ENCODE results near the gene ELOVL2. TPM values are rescaled to one million over a fixed set of nuclear protein-coding genes. Genes with fewer than 3 reads are reported as not detected.

The ELOVL2 gene
- total RNA-seq, 1 donor from 2014 or later, result not detected

DNA sequence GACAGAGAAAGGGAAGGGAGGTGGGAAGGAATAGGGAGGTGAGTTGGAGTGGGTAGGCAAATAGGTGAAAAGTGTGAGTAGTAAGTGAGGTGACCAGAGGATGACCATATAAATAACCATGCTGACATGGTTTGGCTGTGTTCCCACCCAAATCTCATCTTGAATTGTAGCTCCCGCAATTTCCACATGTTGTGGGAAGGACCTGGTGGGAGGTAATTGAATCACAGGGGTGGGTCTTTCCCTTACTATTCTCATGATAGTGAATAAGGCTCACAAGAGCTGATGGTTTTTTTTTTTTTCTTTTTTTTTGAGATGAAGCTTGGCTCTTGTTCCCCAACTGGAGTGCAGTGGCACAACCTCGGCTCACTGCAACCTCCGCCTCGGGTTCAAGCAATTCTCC is 28.0 kb upstream of the ELOVL2 start:
- intact Hi-C loops (cut with micrococcal nuclease), result no loop called here
- H3K36me3 Mint-ChIP-seq (ENCODE audit: low read depth), result no peaks in the 10 kb centered on the region
- no peak for DNase-seq (ENCODE audit: low spot score)
- H3K27ac Mint-ChIP-seq, result no peak overlapping the region
- H3K4me1 Mint-ChIP-seq (ENCODE audit: low read depth), result no peaks in the 10 kb centered on the region
- no peak overlapping the region for H3K4me3 Mint-ChIP-seq (ENCODE audit: low read depth)
- no peaks in the 10 kb centered on the region for H3K9me3 Mint-ChIP-seq
- peaks cover 10% of the 10 kb centered on the region for H3K27me3 Mint-ChIP-seq (ENCODE audit: low read depth)

DNA sequence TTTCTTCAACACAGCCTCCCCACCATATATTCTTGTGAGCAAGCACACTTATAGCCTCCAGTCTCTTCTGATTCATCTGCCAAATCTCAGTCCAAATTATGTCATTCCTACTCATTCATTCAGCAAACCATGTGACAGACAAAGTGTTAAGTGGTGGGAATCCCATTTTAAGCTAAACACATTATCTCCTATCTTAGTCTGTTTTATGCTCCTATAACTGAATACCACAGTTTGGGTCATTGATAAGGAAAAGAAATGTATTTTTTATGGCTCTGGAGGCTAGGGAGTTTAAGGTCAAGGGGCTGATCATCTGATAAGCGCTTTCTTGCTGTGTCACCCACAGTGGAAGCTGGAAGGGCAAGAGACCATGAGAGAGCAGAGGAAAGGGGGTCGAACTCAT is 25.7 kb upstream of the ELOVL2 start:
- H3K36me3 Mint-ChIP-seq (ENCODE audit: low read depth), result no peaks in the 10 kb centered on the region
- no peak for DNase-seq (ENCODE audit: low spot score)
- intact Hi-C loops (cut with micrococcal nuclease), result loop anchor here (1.0 to 2.0 kb wide), 2 partner anchors 115 to 591 kb away; no protein-coding TSS in a partner anchor
- H3K9me3 Mint-ChIP-seq, result no peaks in the 10 kb centered on the region
- no peak overlapping the region for H3K27ac Mint-ChIP-seq
- H3K4me3 Mint-ChIP-seq (ENCODE audit: low read depth), result no peak overlapping the region
- no peaks in the 10 kb centered on the region for H3K4me1 Mint-ChIP-seq (ENCODE audit: low read depth)
- H3K27me3 Mint-ChIP-seq (ENCODE audit: low read depth), result peaks cover 10% of the 10 kb centered on the region

DNA sequence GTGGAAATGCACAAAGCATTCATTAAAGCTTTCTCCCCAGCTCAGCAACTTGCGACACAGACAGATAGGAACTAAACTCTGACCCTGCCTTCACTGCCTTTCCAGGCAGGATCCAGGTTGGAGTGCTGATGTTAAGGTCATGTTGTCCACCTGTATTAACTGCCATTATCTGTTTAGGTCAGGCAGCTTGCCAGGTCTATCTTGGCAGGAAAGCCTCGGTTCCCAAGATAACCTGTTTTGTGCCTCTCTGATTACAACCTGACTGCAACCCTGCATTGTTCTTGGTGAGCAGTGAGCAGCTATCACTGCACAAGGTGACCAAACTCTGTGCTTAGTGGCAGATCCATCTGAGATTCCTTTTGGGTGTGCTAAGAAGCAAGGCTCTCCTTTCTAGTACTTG is 23.2 kb upstream of the ELOVL2 start:
- H3K9me3 Mint-ChIP-seq, result no peaks in the 10 kb centered on the region
- intact Hi-C loops (cut with micrococcal nuclease), result no loop called here
- no peak for DNase-seq (ENCODE audit: low spot score)
- H3K36me3 Mint-ChIP-seq (ENCODE audit: low read depth), result no peaks in the 10 kb centered on the region
- no peak overlapping the region for H3K27ac Mint-ChIP-seq
- no peaks in the 10 kb centered on the region for H3K4me1 Mint-ChIP-seq (ENCODE audit: low read depth)
- H3K27me3 Mint-ChIP-seq (ENCODE audit: low read depth), result peaks cover 12% of the 10 kb centered on the region
- H3K4me3 Mint-ChIP-seq (ENCODE audit: low read depth), result no peak overlapping the region

DNA sequence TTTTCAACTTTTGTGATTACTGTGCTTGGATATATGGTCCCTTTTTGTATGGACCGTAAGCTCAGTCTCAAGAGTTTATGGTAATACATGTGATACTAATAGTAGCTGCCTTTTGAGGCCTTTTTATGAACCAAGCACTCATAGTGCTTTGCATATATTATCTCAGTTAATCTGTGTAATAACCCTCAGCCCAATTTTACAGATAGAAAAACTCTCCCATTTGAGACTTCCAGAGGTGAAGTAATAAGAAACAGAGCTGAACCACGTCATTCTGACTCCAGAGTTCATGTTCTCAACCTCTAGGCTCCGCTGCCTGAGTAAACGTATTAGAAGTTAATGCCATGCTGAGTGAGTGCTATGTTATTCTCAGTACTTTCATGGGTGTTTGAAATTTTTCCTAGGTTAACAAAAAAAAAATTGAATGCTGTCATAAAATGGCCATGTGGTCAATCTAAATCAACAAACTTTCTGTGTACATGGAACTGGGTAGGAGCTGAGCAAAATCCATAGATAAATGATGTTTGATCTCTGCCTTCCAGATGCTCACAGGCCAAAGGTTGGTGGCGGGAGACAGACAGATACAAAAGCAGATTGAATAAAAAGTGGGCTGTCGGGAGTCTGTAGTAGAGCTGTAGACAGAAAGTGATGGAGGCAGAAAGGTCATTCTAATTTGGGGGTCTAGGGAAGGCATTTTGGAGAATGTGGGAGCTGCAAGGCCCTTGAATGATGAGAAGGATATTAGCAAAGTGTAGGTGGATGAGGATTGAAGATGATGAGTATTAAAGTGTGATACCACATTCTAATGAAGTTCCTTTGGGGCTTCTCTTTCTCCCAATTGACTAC is 22.6 kb upstream of the ELOVL2 start:
- no peak overlapping the region for H3K4me3 Mint-ChIP-seq (ENCODE audit: low read depth)
- peaks cover 10% of the 10 kb centered on the region for H3K27me3 Mint-ChIP-seq (ENCODE audit: low read depth)
- intact Hi-C loops (cut with micrococcal nuclease), result no loop called here
- no peak for DNase-seq (ENCODE audit: low spot score)
- no peaks in the 10 kb centered on the region for H3K4me1 Mint-ChIP-seq (ENCODE audit: low read depth)
- no peaks in the 10 kb centered on the region for H3K9me3 Mint-ChIP-seq
- H3K27ac Mint-ChIP-seq, result no peak overlapping the region
- no peaks in the 10 kb centered on the region for H3K36me3 Mint-ChIP-seq (ENCODE audit: low read depth)

DNA sequence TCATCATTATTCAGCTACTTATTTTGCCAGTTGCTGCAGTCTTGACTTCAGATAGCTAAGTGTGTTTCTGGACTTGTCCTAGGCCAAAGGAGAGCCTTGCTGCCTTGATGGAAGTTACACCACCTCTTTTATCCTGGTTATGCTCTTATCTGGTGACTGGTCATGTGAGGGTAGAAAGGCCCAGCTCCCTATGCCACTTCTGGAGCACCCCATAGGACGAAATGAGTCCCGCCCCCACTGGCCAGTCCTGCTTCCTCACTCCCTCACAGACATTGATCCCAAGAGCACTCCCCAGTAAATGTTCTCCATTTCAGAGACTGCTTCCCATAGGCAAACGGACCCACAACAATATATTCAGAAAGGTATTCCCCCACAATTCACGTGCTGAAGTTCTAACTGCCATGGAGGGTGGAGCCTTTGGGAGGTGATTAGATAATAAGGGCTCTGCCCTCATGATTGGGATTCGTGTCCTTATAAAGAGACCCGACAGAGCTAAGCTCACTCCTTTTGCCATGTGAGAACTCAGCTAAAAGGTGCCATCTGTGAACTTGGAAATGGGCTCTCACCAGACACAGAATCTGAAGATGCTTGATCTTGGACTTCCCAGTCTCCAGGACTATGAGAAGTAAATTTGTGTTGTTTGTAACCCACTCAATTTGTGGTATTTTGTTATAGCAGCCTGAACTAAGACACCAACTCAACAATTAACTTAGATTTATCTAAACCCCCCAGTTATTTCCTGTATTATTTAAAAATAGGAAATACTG is 21.5 kb upstream of the ELOVL2 start:
- Mint-ChIP-seq H3K27ac (no peak overlapping the region), H3K9me3 (no peaks in the 10 kb centered on the region), H3K36me3 (ENCODE audit: low read depth) (no peaks in the 10 kb centered on the region), H3K4me1 (ENCODE audit: low read depth) (no peaks in the 10 kb centered on the region), H3K4me3 (ENCODE audit: low read depth) (no peak overlapping the region), H3K27me3 (ENCODE audit: low read depth) (peaks cover 9% of the 10 kb centered on the region)
- no peak for DNase-seq (ENCODE audit: low spot score)
- intact Hi-C loops (cut with micrococcal nuclease), result no loop called here

DNA sequence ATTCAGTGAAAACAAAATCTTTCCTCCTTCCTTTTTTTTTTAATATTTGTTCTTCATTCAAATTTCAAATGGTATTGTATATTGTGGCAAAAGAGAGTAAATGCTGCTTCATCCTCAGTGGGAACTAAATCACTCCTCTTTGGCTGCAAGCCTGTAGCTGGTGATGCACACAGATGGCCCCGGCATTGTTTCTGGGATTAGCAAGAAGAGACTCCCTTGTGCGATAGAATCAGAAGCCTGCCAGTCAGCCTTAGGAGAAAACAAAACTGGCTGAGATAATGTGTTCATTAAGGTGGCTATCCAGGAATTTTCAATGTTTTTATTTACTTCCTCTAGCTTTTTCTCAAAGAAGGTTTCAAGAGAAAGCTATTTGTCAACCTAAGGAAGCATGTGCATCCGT is 20.7 kb upstream of the ELOVL2 start:
- H3K4me1 Mint-ChIP-seq (ENCODE audit: low read depth), result no peaks in the 10 kb centered on the region
- no peak overlapping the region for H3K4me3 Mint-ChIP-seq (ENCODE audit: low read depth)
- intact Hi-C loops (cut with micrococcal nuclease), result no loop called here
- peaks cover 10% of the 10 kb centered on the region for H3K27me3 Mint-ChIP-seq (ENCODE audit: low read depth)
- H3K36me3 Mint-ChIP-seq (ENCODE audit: low read depth), result no peaks in the 10 kb centered on the region
- H3K27ac Mint-ChIP-seq, result no peak overlapping the region
- no peak for DNase-seq (ENCODE audit: low spot score)
- no peaks in the 10 kb centered on the region for H3K9me3 Mint-ChIP-seq

DNA sequence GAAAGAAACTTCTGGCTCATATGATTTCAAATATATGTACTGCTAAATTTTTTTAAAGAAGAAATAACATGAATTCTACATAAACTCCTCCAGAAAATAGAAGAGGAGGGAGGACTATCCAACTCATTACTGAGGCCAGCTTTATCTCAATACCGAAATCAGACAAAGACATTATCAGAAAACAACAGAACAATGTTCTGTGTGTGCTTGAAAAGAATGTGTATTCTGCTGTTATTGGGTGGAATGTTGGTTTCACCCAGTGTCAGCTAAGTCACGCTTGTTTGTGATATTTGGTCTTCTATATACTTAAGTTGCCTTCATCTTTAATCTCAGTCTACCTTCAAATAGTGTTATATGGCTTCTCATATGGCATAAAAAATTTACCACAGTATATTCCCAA is 18.6 kb upstream of the ELOVL2 start:
- no peak overlapping the region for H3K4me3 Mint-ChIP-seq (ENCODE audit: low read depth)
- no peaks in the 10 kb centered on the region for H3K36me3 Mint-ChIP-seq (ENCODE audit: low read depth)
- H3K27ac Mint-ChIP-seq, result no peak overlapping the region
- H3K9me3 Mint-ChIP-seq, result no peaks in the 10 kb centered on the region
- no peaks in the 10 kb centered on the region for H3K4me1 Mint-ChIP-seq (ENCODE audit: low read depth)
- no peak for DNase-seq (ENCODE audit: low spot score)
- peaks cover 10% of the 10 kb centered on the region for H3K27me3 Mint-ChIP-seq (ENCODE audit: low read depth)
- intact Hi-C loops (cut with micrococcal nuclease), result no loop called here

DNA sequence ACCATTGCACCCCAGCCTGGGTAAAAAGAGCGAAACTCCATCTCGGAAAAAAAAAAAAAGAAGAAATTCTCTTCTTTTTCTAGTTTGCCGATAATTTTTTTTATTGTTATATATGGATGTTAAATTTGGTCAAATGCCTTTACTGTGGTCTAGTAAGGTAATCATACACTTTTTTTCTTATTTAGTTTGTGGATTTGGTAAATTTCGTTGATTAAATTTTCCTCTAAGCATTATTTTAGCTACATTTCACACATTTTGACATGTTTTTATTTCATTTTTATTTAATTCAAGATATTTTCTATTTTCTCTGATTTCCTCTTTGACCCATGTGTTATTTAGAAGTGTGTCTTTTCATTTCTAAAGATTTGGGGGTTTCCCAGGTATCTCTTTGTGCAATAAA is 18.0 kb upstream of the ELOVL2 start:
- no peaks in the 10 kb centered on the region for H3K36me3 Mint-ChIP-seq (ENCODE audit: low read depth)
- H3K4me3 Mint-ChIP-seq (ENCODE audit: low read depth), result no peak overlapping the region
- H3K27ac Mint-ChIP-seq, result no peak overlapping the region
- DNase-seq (ENCODE audit: low spot score), result no peak
- H3K4me1 Mint-ChIP-seq (ENCODE audit: low read depth), result no peaks in the 10 kb centered on the region
- intact Hi-C loops (cut with micrococcal nuclease), result no loop called here
- H3K9me3 Mint-ChIP-seq, result no peaks in the 10 kb centered on the region
- H3K27me3 Mint-ChIP-seq (ENCODE audit: low read depth), result peaks cover 10% of the 10 kb centered on the region

DNA sequence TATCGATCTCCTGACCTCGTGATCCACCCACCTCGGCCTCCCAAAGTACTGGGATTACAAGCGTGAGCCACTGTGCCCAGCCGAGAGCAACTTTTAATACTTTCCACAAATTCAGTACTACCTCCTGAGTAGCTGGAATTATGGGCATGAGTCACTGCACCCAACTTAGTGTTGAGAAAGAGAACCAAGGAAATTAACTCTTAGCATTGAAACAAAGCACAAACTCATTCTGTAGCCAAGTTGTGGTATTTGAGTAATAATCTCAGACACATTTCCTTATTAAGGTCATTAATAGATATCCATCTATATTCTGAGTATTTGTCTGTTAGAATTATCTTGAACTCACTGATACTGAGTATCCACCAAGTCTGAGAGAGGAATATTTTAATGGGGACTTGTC is 14.3 kb upstream of the ELOVL2 start:
- Mint-ChIP-seq H3K4me1 (ENCODE audit: low read depth) (no peaks in the 10 kb centered on the region), H3K36me3 (ENCODE audit: low read depth) (no peaks in the 10 kb centered on the region), H3K27me3 (ENCODE audit: low read depth) (peaks cover 9% of the 10 kb centered on the region), H3K27ac (no peak overlapping the region), H3K9me3 (no peaks in the 10 kb centered on the region), H3K4me3 (ENCODE audit: low read depth) (no peak overlapping the region)
- DNase-seq (ENCODE audit: low spot score), result no peak
- intact Hi-C loops (cut with micrococcal nuclease), result no loop called here

DNA sequence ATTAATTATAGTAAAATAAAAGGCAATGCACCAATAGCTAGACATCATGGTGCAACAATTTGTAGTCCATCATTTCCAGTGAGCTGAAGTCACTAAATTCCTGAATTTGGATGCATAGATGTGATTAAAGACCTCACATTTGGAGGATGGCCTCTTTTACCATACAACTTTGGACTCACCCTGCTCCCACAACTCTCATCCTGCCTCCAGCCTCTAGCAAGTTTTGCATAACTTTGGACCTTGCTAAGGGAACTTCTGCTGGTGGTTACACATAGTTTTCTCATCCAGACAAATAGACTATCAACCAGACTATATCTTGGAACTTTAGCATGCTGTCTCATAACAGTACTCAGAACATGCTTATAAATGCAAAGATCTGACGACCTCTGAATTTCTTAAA is 12.8 kb upstream of the ELOVL2 start:
- intact Hi-C loops (cut with micrococcal nuclease), result no loop called here
- H3K27ac Mint-ChIP-seq, result no peak overlapping the region
- no peaks in the 10 kb centered on the region for H3K36me3 Mint-ChIP-seq (ENCODE audit: low read depth)
- H3K4me1 Mint-ChIP-seq (ENCODE audit: low read depth), result no peaks in the 10 kb centered on the region
- peaks cover 8% of the 10 kb centered on the region for H3K27me3 Mint-ChIP-seq (ENCODE audit: low read depth)
- DNase-seq (ENCODE audit: low spot score), result no peak
- H3K9me3 Mint-ChIP-seq, result no peaks in the 10 kb centered on the region
- no peak overlapping the region for H3K4me3 Mint-ChIP-seq (ENCODE audit: low read depth)

DNA sequence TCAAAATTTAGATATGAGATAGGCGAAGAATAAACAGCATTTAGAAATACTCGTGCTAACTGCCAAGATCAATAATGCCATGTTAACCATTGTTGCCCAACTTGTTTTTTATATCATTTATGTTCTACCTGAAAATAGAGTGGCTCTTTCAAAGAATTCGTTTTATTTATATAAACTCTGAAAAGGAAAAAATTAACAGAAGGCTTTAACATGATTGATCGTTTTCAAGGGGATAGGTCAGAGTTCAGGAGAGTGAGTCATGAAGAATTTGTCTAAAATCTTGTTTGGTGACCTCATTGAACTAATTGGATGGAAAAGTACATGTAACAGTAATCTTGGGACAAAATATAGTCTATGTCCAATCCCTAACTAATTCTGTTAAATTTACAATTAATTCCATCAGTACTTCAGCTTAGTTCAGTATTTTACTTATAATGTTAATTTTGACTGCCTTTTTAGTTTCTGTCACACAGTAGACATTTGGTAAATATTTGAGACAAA is 11.1 kb upstream of the ELOVL2 start:
- Mint-ChIP-seq H3K4me3 (ENCODE audit: low read depth) (no peak overlapping the region), H3K9me3 (no peaks in the 10 kb centered on the region), H3K27me3 (ENCODE audit: low read depth) (peaks cover 9% of the 10 kb centered on the region), H3K27ac (no peak overlapping the region), H3K36me3 (ENCODE audit: low read depth) (no peaks in the 10 kb centered on the region), H3K4me1 (ENCODE audit: low read depth) (no peaks in the 10 kb centered on the region)
- intact Hi-C loops (cut with micrococcal nuclease), result no loop called here
- no peak for DNase-seq (ENCODE audit: low spot score)

DNA sequence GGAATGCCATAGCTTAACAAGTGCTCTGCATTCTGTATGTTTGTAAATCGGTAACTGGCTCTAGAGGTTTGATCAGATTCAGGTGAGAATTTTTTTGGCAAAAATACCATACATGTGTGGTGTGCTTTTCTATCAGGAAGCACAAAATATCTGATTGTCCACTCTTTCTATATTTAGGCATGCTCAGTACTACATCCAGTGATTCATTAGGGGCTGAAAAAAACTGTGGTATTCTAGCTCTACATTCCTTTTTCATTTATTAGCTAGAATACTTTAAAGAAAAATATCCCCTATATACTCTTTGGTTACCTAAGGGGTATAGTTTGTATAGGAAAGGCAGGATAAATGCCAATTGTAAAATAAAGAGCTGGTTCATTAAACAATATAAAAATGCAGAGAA is 10.6 kb upstream of the ELOVL2 start:
- intact Hi-C loops (cut with micrococcal nuclease), result no loop called here
- no peak for DNase-seq (ENCODE audit: low spot score)
- Mint-ChIP-seq H3K9me3 (no peaks in the 10 kb centered on the region), H3K4me3 (ENCODE audit: low read depth) (no peak overlapping the region), H3K36me3 (ENCODE audit: low read depth) (no peaks in the 10 kb centered on the region), H3K27ac (no peak overlapping the region), H3K4me1 (ENCODE audit: low read depth) (no peaks in the 10 kb centered on the region), H3K27me3 (ENCODE audit: low read depth) (peaks cover 10% of the 10 kb centered on the region)

DNA sequence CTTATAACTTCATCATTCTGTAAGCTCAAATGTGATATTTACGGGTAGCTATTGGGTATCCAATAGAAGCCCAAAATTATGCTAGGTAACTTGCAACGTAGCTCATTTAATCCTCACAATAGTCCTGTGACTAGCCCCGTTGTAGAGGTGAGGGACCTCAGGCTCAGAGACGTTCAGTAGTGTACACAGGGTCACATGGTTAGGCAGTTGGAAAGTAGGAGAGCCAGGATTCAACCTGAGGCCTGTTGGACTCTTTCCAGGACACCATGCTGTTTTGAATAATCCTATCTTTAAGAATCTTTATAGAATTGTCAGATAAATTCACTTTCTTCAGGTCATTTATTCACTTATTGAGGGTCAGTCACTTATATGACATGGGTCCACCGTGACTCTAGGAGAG is 9.2 kb upstream of the ELOVL2 start:
- Mint-ChIP-seq H3K4me1 (ENCODE audit: low read depth) (no peaks in the 10 kb centered on the region), H3K9me3 (no peaks in the 10 kb centered on the region)

More for the DNA sequence above, 9.2 kb upstream of the ELOVL2 start:
- intact Hi-C loops (cut with micrococcal nuclease), result no loop called here
- Mint-ChIP-seq H3K36me3 (ENCODE audit: low read depth) (no peaks in the 10 kb centered on the region), H3K27ac (no peak overlapping the region), H3K4me3 (ENCODE audit: low read depth) (no peak overlapping the region), H3K27me3 (ENCODE audit: low read depth) (peaks cover 17% of the 10 kb centered on the region)
- DNase-seq (ENCODE audit: low spot score), result no peak

All from activated T-helper 2 cell treated with anti-CD3 and anti-CD28 coated beads, Interferon-gamma antibody, Interleukin-2, Interleukin-4, amounts not matched to agents 10 μg/mL and 5 μg/mL and 100 μg/mL, durations not matched to agents 14 hours and 24 hours and 36 hours (primary cell).